Measurements from ENCODE around the gene TBC1D19. TPM values are rescaled to one million over a fixed set of nuclear protein-coding genes. Genes with fewer than 3 reads are reported as not detected.

TBC1D19 gene
- 13.8 and 19.1 TPM in 2 replicates for total RNA-seq (2022)
- percentile 76 among the genes with signal in this experiment for Bru-seq, nascent RNA
- BruChase-seq, experiment 1, labeled RNA remaining after a 2-hour chase = percentile 72 among the genes with signal in this experiment
- BruChase-seq, experiment 2, labeled RNA remaining after a 6-hour chase = percentile 67 among the genes with signal in this experiment
- long read RNA-seq, partial matches to known transcripts = 1 of 26 reads
- long read RNA-seq, other reads (novel, unspliced or antisense) = 22 of 26 reads

- Mint-ChIP-seq H3K4me3 (ENCODE audit: unreplicated experiment) (peak within 1 kb of the TSS; percentile 75), H3K27me3 (ENCODE audit: insufficient read depth, unreplicated experiment) (no peaks in the 10 kb centered on the region), H3K36me3 (ENCODE audit: insufficient read depth, unreplicated experiment) (peaks cover 24% of the 10 kb centered on the region), H3K9me3 (ENCODE audit: unreplicated experiment) (no peaks in the 10 kb centered on the region), H3K27ac (ENCODE audit: unreplicated experiment) (peak within 1 kb of the TSS; percentile 73), H3K4me1 (ENCODE audit: low read depth, unreplicated experiment) (peaks cover 7% of the 10 kb centered on the region)
- no peaks in the 10 kb centered on the region for H3K36me3 ChIP-seq (ENCODE audit: control insufficient read depth, insufficient read depth, low read length)
- peak within 1 kb of the TSS; percentile 61 for H3K4me3 ChIP-seq (ENCODE audit: low read depth, low read length)
- ChIA-PET CTCF (no interaction called here), POLR2A (interaction anchor here (0.6 to 1.0 kb wide), 2 partner anchors 16 to 113 kb away, joined by 3 to 7 read pairs; no protein-coding TSS in a partner anchor)
- BruUV-seq (replicated peaks) = no TSS peak
- no peak for TF ChIP-seq CTCF (IDR thresholded peaks at IDR 0.05; ENCODE audit: insufficient read depth in 1 of 2, low read depth in 1 of 2, low read length in 1 of 2, severe bottlenecking in 1 of 2, unreplicated experiment in 1 of 2)
- DNase-seq = peak; percentile 89 to 90
- no peaks in the 10 kb centered on the region for H3K9me3 ChIP-seq
- intact Hi-C loops (cut with micrococcal nuclease; ENCODE audit: unreplicated experiment) = loop anchor here (1.0 to 10.0 kb wide), 4 partner anchors 8 to 271 kb away; no protein-coding TSS in a partner anchor
- H3K4me1 ChIP-seq = no peaks in the 10 kb centered on the region
- H3K27me3 ChIP-seq (replicated peaks; ENCODE audit: control insufficient read depth, insufficient read depth, low read length) = no peaks in the 10 kb centered on the region
Observed at GRCh38 chr4:26583865-26584652, at the start of gene TBC1D19. TSS of gene TBC1D19 (plus strand) at chr4:26584084. CDS start at chr4:26584194, 110 bp downstream.

- BruUV-seq (replicated peaks) = no TSS peak
- CTCF ChIA-PET = no interaction called here
- no peaks in the 10 kb centered on the region for H3K36me3 ChIP-seq (ENCODE audit: control insufficient read depth, insufficient read depth, low read length)
Observed at GRCh38 chr4:26542991-26543390, 40.9 kb upstream of the TBC1D19 start.

More at GRCh38 chr4:26542991-26543390, 40.9 kb upstream of the TBC1D19 start:
- no peak overlapping the region for H3K27ac Mint-ChIP-seq (ENCODE audit: unreplicated experiment)
- DNase-seq = no peak
- H3K36me3 Mint-ChIP-seq (ENCODE audit: insufficient read depth, unreplicated experiment) = no peaks in the 10 kb centered on the region
- no peaks in the 10 kb centered on the region for H3K27me3 Mint-ChIP-seq (ENCODE audit: insufficient read depth, unreplicated experiment)
- peaks cover 26% of the 10 kb centered on the region for H3K9me3 Mint-ChIP-seq (ENCODE audit: unreplicated experiment)
- Histone ChIP-seq H3K27me3 (replicated peaks; ENCODE audit: control insufficient read depth, insufficient read depth, low read length) (no peaks in the 10 kb centered on the region), H3K9me3 (0 out of 2 replicates have a peak, but pooled peaks cover 3% of the 10 kb centered on the region), H3K4me1 (no peaks in the 10 kb centered on the region), H3K4me3 (ENCODE audit: low read depth, low read length) (no peak overlapping the region)
- intact Hi-C loops (cut with micrococcal nuclease; ENCODE audit: unreplicated experiment) = no loop called here
- POLR2A ChIA-PET = no interaction called here
- no peak for TF ChIP-seq CTCF (IDR thresholded peaks at IDR 0.05; ENCODE audit: insufficient read depth in 1 of 2, low read depth in 1 of 2, low read length in 1 of 2, severe bottlenecking in 1 of 2, unreplicated experiment in 1 of 2)
- no peaks in the 10 kb centered on the region for H3K4me1 Mint-ChIP-seq (ENCODE audit: low read depth, unreplicated experiment)
- no peak overlapping the region for H3K4me3 Mint-ChIP-seq (ENCODE audit: unreplicated experiment)

Measured in Caco-2 (cell line).